Activated CD4-positive, alpha-beta T cell treated with anti-CD3 and anti-CD28 coated beads for 48 hours (primary cell): ENCODE data around the gene LAMC3.

ENCODE experiments used
- DNase-seq: peaks from one replicate; pipeline ENCODE4 v3.0.0-alpha.2; 2020

LAMC3 gene

GRCh38 chr9:131126059-131126426, 117.1 kb downstream of the LAMC3 start:
- no peak for DNase-seq

DNA sequence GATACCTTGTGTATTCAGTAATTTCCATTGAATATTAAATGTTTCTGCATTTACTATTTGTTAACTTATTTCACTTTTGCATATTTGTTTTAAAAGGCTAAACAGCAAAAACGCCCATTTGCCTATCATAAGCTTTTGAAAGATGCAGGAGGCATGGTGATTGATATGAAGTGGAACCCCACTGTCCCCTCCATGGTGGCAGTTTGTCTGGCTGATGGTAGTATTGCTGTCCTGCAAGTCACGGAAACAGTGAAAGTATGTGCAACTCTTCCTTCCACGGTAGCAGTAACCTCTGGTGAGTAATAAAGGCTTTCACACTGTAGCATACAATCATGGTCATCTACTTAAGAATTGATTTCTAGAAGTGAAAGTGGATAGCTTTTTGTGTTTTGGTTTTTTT, 120.2 kb downstream of the LAMC3 start:
- no peak for DNase-seq

GRCh38 chr9:131138676-131139075, 129.7 kb downstream of the LAMC3 start:
- no peak for DNase-seq

DNA sequence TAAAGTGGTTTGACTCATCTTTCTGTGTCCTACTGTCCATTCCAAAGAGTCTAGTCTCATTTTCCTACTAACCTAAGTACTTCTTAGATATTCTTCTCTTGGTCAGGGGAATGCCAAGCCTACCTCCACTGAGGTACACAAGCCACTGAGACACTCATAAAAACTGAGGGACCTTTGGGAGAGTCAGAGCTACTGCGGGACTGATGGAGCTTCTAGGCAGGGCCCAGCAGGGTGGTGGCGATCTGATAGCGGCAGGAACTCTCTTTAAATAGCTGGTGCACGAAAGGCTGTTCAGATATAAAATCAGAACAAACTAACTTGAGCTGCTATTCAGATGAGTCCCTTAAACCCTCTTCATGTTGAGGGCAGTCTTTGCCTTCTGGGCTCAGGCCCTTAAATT, 131.1 kb downstream of the LAMC3 start:
- no peak for DNase-seq

DNA sequence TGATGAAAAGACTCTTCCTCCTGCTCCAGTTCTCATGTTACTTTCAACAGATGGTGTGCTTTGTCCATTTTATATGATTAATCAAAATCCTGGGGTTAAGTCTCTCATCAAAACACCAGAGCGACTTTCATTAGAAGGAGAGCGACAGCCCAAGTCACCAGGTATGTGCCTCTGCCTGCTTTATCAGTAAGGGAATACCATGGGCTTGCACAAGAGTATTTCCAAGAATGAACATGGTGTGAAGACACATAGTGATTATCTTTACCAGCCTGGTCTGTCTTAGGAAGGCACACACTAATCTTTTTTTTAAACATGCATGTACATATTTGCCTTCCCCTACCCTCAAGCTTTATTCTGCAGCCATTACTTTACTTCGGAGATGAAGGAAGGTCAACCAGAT, 131.6 kb downstream of the LAMC3 start:
- DNase-seq, result no peak

GRCh38 chr9:131142160-131142559, 133.2 kb downstream of the LAMC3 start:
- DNase-seq, result no peak
